ENCODE measurements around the gene BCL11A.

Gene BCL11A

DNA sequence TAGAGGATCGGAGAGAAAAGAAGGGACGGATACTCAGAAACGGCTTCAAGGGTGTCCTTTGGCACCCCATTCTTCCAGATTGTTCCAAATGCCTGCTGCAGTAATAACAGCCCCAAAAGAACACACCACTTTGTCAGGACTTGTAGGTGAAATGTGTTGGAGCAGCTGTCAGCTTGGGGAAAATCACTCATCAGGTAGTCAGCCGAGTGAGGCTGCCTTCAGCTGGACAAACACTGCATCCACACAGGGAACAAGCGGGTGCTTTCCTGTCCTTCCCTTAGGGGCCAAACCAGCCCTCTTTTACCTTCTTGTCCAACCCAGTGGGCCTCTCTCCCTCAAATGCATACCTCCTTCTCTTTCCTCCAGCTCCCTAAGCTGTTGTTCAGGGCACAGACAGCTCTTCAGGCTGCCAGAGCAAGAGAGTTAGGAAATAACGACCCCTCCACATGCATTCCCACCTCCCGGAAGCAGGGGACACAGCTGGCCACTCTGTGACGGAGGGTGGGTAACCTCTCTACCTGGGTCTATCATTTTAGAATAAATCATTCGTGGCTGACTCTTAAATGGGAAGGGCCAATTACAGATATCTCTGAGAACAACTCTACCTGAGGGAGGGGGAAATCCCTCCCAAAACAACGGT, 48.1 kb downstream of the BCL11A start:
- DNase-seq (ENCODE audit: low read depth) = no peak
- H3K4me3 ChIP-seq (ENCODE audit: low read depth, low read length) = no peak overlapping the region
- TF ChIP-seq CTCF (conservative IDR thresholded peaks at IDR 0.05; ENCODE audit: low read depth, low read length) = no peak

DNA sequence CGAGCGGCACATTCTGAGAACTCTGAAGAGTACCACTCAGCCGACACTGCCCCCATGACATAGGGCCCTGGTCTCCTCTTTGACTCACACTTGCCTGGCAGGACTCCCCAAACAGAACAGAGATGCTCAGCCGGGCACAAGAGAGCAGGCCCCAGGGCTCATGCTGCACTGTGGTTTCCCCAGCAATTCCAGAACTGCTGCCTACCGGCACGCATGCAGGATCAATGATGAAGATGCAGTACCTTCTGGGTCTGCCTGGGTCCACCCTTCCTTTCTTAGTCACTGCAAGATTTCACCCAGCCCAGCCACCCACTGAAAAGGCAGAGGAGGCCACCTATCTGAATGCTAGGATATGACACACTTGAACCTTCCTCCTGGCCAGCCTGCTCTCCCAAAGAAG, 49.4 kb downstream of the BCL11A start:
- TF ChIP-seq CTCF (conservative IDR thresholded peaks at IDR 0.05; ENCODE audit: low read depth, low read length) = peak; percentile 27
- DNase-seq (ENCODE audit: low read depth) = no peak
- no peak overlapping the region for H3K4me3 ChIP-seq (ENCODE audit: low read depth, low read length)

- no peak for DNase-seq (ENCODE audit: low read depth)
- no peak for TF ChIP-seq CTCF (conservative IDR thresholded peaks at IDR 0.05; ENCODE audit: low read depth, low read length)
- H3K4me3 ChIP-seq (ENCODE audit: low read depth, low read length) = no peak overlapping the region
Measured at GRCh38 chr2:60502144-60502543, 51.3 kb downstream of the BCL11A start.

GRCh38 chr2:60500861-60501260, 52.6 kb downstream of the BCL11A start:
- no peak overlapping the region for H3K4me3 ChIP-seq (ENCODE audit: low read depth, low read length)
- DNase-seq (ENCODE audit: low read depth) = peak; percentile 39
- no peak for TF ChIP-seq CTCF (conservative IDR thresholded peaks at IDR 0.05; ENCODE audit: low read depth, low read length)

- no peak for TF ChIP-seq CTCF (conservative IDR thresholded peaks at IDR 0.05; ENCODE audit: low read depth, low read length)
- no peak overlapping the region for H3K4me3 ChIP-seq (ENCODE audit: low read depth, low read length)
- no peak for DNase-seq (ENCODE audit: low read depth)
Measured at GRCh38 chr2:60499651-60500265, 53.7 kb downstream of the BCL11A start.

DNA sequence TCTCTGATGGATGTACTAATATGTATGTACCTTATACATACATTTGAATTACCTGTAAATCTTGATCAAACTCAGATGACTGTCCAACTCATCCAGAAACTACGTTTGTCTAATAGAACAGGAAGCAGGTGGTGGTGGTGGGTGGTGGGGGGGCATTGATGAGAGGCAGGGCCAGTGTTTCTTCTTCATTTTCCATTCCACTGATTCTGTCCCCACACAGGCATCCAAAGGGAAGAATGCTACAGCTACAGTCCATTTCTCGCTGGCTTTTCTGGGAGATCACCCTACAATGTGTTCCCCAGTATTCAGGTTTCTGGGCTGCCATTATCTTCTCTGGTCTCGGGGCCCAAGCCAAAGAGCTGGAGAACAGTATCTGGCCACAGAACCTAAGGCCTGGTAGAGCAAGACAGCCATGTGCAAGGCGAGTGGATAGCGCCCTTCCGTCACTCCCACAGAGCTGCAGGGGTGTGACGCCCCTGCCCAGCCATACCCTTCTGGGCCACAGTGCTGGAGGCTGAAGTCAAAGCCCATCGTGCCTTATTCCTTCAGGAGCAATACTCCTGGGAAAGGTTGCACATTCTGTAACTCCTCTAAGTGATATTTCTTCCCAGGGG, 54.5 kb downstream of the BCL11A start:
- TF ChIP-seq CTCF (conservative IDR thresholded peaks at IDR 0.05; ENCODE audit: low read depth, low read length) = no peak
- H3K4me3 ChIP-seq (ENCODE audit: low read depth, low read length) = no peak overlapping the region

More for the DNA sequence above, 54.5 kb downstream of the BCL11A start:
- DNase-seq (ENCODE audit: low read depth) = no peak
